HG03469 (cell line): ENCODE data around the gene CHMP3.

Experiments
- ATAC-seq: cut with Tn5 transposase; IDR thresholded peaks from one replicate; pipeline ENCODE4 v1.9.1; 2021; ENCODE audit warnings: mild to moderate bottlenecking, moderate library complexity, moderate number of reproducible peaks; ENCODE audit not compliant: unreplicated experiment

CHMP3 gene

DNA sequence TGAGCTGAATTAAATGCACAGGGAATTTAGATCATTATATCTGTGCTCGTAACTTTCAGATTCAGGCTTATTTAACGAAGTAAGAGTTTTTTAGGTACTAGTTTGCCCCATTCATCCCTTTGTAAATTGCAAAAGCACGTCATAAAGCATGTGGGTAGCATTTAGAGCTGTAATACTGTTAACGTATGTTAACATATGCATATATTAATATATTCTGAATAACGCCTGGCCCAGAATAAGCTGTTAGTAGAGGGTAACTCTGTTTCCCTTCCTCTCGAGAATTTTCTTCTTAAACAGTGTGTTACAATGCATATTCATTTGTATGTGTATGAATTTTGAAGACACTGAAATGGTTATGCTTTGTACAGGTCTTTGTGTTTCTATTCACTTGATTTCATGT is 91.6 kb downstream of the CHMP3 start:
- ATAC-seq, result no peak

DNA sequence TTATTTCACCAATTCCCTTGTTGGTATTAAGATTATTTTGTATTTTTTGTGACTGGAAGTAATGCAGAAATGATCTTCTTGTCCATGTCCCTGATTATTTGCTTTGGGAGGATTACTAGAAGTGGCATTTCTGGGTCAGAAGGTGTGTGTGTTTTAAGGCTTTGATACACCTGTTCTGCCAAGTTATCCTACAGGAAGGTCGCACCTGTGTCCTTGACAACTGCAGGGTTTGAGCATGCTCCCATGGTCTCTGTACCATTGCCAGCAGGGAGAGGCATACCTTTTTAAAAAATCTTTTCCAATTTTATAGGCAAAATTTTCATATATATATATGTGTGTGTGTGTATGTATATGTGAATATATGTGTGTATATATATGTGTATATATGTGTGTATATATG is 92.4 kb downstream of the CHMP3 start:
- no peak for ATAC-seq

GRCh38 chr2:86468162-86469033 is 94.8 kb downstream of the CHMP3 start:
- ATAC-seq, result no peak

DNA sequence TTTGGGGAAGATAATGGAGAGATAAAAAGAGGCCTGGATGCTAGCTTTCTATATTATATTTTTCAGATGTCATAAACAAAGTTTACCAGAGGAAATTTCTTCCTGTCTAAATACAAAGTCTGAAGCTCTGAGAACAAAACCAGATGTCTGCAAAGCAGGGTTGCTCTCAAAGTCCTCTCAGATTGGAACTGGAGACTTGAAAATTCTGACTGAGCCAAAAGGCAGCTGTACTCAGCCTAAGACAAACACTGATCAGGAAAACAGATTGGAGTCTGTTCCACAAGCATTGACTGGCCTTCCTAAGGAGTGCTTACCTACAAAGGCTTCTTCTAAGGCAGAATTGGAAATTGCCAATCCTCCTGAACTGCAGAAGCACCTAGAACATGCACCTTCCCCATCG is 96.9 kb downstream of the CHMP3 start:
- ATAC-seq, result no peak

- ATAC-seq, result no peak
Measured at GRCh38 chr2:86464652-86465051, 98.6 kb downstream of the CHMP3 start.

DNA sequence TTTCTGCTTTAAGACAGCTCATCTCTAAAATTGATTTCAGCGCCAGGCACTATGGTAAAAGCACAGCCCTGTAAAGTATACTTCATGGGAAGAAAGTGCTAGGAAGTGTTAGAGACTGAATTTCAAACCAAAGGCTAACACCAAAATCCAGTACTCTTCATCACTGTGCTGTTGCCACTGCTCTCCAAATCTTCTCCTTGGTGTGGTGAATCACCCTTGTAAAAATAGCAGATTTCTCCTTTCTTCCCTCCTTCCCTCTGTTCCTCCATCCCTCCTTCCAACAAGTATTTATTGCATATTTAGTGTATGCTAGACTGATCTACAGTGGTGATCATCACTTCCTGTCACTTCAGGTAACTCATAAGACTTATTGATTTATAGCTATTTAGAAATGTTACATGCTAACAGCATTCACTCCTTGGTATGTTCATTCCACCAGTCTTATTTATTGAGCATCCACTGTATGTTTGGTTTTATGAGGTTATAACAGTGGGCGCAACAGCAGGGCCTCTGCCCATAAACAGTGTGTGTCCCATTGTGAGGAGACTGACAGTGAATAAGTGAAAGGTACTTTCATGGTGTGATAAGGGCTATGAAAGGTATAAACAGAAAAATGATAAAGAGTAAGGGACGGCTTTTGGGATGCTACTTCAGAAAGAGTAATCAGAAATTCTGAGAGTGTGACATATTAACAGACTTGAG is 102.0 kb downstream of the CHMP3 start:
- no peak for ATAC-seq

GRCh38 chr2:86455181-86455580 is 108.1 kb downstream of the CHMP3 start:
- ATAC-seq, result no peak

DNA sequence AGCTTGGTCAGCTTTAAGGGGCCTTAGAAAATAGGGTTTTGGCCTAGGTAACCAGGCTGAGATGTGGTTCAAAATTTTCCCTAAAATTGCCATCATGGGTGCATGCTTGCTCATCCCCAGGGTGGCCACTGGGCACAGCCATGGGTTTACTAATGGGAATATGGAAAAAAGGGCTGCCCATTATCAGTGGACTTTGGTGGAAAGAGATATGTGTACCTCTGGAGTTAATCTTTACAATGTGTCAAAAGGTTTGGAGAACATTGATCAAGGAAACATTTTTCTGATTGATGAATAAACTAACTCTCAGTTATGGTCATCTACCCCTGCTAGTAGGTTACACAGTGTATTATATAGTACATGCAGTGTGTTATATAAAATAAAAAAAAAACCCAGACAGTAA is 109.0 kb downstream of the CHMP3 start:
- no peak for ATAC-seq

- no peak for ATAC-seq
Measured at GRCh38 chr2:86453836-86454235, 109.4 kb downstream of the CHMP3 start.
